Astrocyte (in vitro differentiated cells and primary cell): ENCODE measurements around the gene SPNS1.

Experiments used
- EZH2 ChIP-seq: IDR thresholded peaks from 2 replicates; pipeline ENCODE4 v1.6.1; 2012; ENCODE audit warnings: mild to moderate bottlenecking, low read length, inconsistent platforms; ENCODE audit not compliant: insufficient read depth
- TF ChIP-seq, protein P1 (sequence below): IDR thresholded peaks from 2 replicates; pipeline ENCODE4 v1.5.1; 2011; ENCODE audit warnings: low read depth, mild to moderate bottlenecking, inconsistent platforms, low read length, moderate library complexity; ENCODE audit not compliant: insufficient read depth

DNA sequence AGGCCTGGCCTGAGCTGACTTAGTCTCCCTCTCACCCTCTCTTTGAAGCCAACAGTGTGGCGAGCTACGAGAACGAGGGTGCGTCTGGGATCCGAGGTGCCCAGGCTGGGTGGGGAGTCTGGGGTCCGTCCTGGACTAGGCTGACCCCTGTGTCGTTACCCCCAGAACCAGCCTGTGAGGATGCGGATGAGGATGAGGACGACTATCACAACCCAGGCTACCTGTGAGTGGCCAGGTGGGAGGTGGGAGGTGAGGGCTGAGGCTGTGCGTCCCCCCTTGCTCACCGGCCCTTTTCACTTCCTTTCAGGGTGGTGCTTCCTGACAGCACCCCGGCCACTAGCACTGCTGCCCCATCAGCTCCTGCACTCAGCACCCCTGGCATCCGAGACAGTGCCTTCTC lies 11.9 kb downstream of the SPNS1 start:
- TF ChIP-seq, protein P1, sequence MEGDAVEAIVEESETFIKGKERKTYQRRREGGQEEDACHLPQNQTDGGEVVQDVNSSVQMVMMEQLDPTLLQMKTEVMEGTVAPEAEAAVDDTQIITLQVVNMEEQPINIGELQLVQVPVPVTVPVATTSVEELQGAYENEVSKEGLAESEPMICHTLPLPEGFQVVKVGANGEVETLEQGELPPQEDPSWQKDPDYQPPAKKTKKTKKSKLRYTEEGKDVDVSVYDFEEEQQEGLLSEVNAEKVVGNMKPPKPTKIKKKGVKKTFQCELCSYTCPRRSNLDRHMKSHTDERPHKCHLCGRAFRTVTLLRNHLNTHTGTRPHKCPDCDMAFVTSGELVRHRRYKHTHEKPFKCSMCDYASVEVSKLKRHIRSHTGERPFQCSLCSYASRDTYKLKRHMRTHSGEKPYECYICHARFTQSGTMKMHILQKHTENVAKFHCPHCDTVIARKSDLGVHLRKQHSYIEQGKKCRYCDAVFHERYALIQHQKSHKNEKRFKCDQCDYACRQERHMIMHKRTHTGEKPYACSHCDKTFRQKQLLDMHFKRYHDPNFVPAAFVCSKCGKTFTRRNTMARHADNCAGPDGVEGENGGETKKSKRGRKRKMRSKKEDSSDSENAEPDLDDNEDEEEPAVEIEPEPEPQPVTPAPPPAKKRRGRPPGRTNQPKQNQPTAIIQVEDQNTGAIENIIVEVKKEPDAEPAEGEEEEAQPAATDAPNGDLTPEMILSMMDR, result no peak
- no peak for TF ChIP-seq EZH2
